Fibroblast of gingiva (primary cell): Measurements from ENCODE around the gene TSGA10.
"Not testable (repeated sequence)": the region's sequence is repeated elsewhere in the genome, so short reads cannot be mapped to it uniquely, and the experiment has no call there.

Experiments
- DNase-seq: peaks from one replicate; pipeline ENCODE4 v3.0.0-alpha.2; 2011; ENCODE audit warnings: low read depth

TSGA10 gene

GRCh38 chr2:99154643-99155536 lies at the start of gene TSGA10, which contains the start of gene LIPT1:
TSGA10 (minus strand) TSS chr2:99154942; CDS start chr2:99109439, 45,503 bp downstream.
LIPT1 (plus strand) TSS chr2:99154967; CDS start chr2:99161958, 6,991 bp downstream.
- DNase-seq, result peak; percentile 90

GRCh38 chr2:99201959-99202678 lies 47.4 kb upstream of the TSGA10 start:
- DNase-seq, result no peak

- DNase-seq, result no peak
These were observed 45.5 kb upstream of the TSGA10 start for GRCh38 chr2:99200076-99200800.

- DNase-seq, result no peak
These were observed 43.5 kb upstream of the TSGA10 start for GRCh38 chr2:99198103-99198841.

GRCh38 chr2:99192364-99192763 lies 37.6 kb upstream of the TSGA10 start:
- DNase-seq, result not testable (repeated sequence)

- no peak for DNase-seq
These were observed 35.8 kb upstream of the TSGA10 start for GRCh38 chr2:99190548-99190947.

GRCh38 chr2:99188357-99188756 lies 33.6 kb upstream of the TSGA10 start:
- no peak for DNase-seq

- DNase-seq, result no peak
These were observed 32.3 kb upstream of the TSGA10 start for GRCh38 chr2:99187011-99187410.

GRCh38 chr2:99184811-99185210 lies 30.1 kb upstream of the TSGA10 start:
- no peak for DNase-seq

- no peak for DNase-seq
These were observed 28.3 kb upstream of the TSGA10 start for GRCh38 chr2:99183025-99183424.

- no peak for DNase-seq
These were observed 26.9 kb upstream of the TSGA10 start for GRCh38 chr2:99181624-99182000.

GRCh38 chr2:99180755-99181623 lies 26.2 kb upstream of the TSGA10 start, which contains the start of the genes MITD1 and MRPL30:
MITD1 (minus strand) TSS chr2:99181058; CDS start chr2:99180981, 77 bp downstream.
MRPL30 (plus strand) TSS chr2:99181184; CDS start chr2:99186204, 5,020 bp downstream.
- DNase-seq, result peak; percentile 92

- DNase-seq, result no peak
These were observed 16.8 kb upstream of the TSGA10 start for GRCh38 chr2:99171377-99172140.

- no peak for DNase-seq
These were observed 14.8 kb upstream of the TSGA10 start for GRCh38 chr2:99169534-99169933.

- DNase-seq, result no peak
These were observed 11.5 kb upstream of the TSGA10 start for GRCh38 chr2:99166218-99166617.

GRCh38 chr2:99159594-99159993 lies 4.9 kb upstream of the TSGA10 start:
- no peak for DNase-seq

GRCh38 chr2:99158599-99158998 lies 3.9 kb upstream of the TSGA10 start:
- no peak for DNase-seq

- DNase-seq, result no peak
These were observed 2.1 kb upstream of the TSGA10 start for GRCh38 chr2:99156891-99157290.

- DNase-seq, result no peak
These were observed 679 bp downstream of the TSGA10 start for GRCh38 chr2:99153921-99154604.
